ENCODE results near the gene AUTS2.

- TF ChIP-seq GATA2 (IDR thresholded peaks at IDR 0.05; ENCODE audit: low read depth, low read length) (no peak), GATA3 (IDR thresholded peaks at IDR 0.05; ENCODE audit: low read depth, low read length) (no peak)
Observed at GRCh38 chr7:70595370-70595754, 997.1 kb downstream of the AUTS2 start.
